ENCODE measurements around the gene DDAH2. TPM values are rescaled to one million over a fixed set of nuclear protein-coding genes. Genes with fewer than 3 reads are reported as not detected.

DDAH2 gene
- total RNA-seq, 1 donor from 2014 or later: 69.9 TPM

DNA sequence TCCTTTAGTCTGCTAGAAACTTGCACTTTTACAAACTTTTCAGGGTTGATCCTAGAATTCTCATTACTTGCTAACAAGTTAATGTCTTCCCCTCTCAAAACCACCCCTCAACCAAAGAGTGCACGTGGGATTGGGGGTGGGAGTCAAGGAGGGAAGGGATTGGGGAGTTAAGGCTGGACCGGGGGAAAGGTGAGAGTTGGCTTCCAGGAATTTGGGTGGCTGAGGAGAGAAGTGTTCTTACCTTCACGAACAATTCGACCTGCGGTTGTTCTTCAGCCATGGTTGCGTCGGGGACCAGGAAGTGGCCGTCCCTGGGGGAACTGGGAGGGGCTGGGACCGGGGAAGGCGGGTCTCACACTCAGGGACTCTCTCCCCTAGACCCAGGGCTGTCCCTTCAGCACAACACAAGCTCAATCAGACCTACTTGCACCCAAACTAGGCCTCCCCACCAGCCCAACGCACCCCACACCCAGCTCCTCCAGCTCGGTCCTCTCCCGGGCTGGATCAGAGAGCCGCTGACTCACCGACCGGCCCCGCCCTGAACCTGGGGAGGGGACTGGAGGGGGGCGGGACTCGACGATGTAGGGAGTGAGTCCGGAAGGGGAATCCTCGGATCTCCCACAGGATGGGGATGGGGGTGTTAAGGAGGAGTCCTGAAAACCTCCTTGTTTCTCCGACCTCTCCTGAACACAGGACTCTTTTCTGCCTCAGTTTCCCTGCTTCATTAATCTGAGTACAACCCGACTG, 7.1 kb upstream of the DDAH2 start, which contains the start of gene CLIC1:
Gene CLIC1, minus strand, starts transcription at position 510 of the 747 bp plus-strand sequence. Its CDS starts 230 bp downstream, at position 280.
- intact Hi-C loops (cut with DNase I): loop anchor here (5.0 kb wide), 1 partner anchor 61 kb away; the partner anchor contains the start of gene VARS1
- DNase-seq (ENCODE audit: low spot score): peak; percentile 95

DNA sequence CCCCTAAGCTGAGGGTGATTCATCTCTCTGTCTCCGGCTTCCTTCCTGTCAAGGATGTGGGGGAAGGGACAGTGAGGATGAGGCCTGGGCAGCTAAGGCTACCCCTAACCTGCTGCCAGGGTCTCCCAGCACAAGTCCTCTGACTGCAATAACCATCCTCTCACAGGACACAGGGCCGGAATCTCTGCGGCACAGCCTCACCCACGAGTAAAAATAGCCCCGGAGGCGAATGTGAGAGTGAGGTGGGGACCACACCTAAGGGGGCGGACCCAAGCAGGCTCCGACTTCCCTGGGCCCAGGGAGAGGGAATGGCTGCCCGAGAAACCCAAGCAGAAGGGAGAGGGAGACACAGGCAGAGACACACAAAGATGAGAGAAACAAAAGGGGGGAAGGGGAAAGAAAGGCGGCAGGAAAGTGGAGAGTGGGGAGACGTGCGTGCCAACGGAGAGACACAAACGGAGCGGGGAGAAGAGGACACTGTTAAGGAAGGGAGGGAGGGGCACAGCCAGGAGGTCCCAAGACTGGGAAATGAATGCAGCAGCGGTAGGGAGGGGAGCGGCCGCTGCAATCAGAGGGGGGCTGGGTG, 5.8 kb upstream of the DDAH2 start:
- intact Hi-C loops (cut with DNase I): loop anchor here (5.0 kb wide), 1 partner anchor 62 kb away; the partner anchor contains the start of gene VARS1
- DNase-seq (ENCODE audit: low spot score): peak; percentile 86

DNA sequence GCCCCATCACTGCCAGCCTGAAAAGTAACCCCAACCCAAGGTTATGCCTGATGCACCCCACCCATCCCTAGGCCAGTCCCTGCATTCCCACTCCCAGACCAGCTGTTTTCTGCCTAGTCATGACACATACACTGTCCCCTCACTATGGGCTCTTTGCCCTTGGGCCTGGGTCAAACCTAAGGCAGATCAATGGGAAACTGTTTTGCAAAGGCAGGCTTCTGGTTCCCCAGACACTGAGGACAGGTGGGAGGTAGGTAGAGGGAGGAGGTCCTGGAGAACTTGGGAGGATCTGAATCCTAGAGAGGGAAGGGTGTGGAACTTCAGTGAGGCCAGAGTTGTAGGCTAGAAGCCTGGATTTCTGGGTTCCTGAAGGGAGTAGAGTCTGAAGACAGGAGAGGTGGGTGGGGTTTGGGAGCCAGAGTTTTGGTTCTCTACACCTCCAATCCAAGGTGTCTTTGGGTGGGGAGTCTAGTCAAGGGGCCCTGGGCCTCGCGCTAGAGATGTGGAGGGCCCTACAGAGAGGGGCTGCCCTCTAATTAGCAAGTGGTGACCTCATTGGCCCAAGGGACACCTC, 5.2 kb upstream of the DDAH2 start:
- no peak for DNase-seq (ENCODE audit: low spot score)
- intact Hi-C loops (cut with DNase I): no loop called here

DNA sequence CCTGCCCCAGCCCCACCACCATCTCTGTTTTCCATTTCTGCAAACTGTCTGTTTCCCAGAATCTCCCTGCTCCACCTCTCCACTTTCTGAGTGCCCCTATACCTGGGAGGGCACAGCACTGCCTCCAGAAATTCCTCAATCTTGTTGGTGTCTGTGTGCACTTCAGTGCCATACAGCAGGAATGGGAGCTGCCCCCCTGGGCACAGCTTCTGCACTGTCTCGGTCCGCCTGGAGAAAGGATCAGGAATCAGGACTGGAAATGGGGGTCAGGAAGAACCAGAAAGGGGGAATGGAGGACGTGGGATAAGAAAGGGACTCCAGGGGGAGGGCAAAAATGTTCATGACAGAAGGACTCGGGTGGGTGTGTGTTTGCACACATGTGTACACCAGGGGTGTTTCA, 4.6 kb upstream of the DDAH2 start:
- DNase-seq (ENCODE audit: low spot score): no peak
- intact Hi-C loops (cut with DNase I): no loop called here

DNA sequence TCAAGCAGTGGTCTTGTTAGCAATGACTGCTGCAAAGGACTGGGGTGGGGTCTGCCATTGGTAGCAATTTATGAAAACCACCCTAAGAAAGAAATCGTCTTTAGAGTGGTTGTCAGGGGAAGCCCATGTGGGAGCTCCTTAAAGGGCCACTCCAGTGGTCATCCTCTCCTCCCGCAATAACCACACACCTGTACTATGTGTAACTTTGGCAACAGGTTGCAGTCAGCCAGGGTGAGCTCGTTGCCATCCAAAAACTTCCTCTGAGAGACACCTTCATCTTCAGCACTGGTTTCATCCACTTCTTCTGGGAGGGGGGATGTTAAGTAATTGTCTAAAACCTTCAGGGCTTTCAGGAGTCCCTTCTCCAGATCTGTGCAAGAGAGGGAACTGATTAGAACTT, 2.9 kb upstream of the DDAH2 start:
- intact Hi-C loops (cut with DNase I): no loop called here
- no peak for DNase-seq (ENCODE audit: low spot score)

DNA sequence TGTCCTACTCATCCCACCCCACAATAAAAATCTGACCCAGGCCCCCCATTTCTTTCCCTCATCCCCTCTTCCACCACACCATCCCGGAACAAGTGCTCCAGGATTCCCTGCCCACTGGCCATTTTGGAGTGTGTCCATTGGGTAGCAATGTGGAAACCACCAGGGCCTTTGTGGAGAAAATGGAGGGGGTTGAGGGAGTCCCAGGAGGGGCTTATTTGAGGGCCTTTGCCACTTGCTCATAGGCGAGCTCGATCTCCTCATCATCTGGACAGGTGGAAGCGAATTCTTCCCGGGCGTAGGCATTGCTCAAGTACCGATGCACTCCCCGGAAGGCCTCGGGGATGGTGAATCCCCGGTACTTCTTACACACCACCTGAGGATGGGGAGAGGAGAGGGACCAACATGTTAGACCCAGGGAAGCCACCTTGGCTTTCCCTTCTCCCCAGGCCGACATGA, 1.6 kb upstream of the DDAH2 start:
- intact Hi-C loops (cut with DNase I): no loop called here
- DNase-seq (ENCODE audit: low spot score): no peak

DNA sequence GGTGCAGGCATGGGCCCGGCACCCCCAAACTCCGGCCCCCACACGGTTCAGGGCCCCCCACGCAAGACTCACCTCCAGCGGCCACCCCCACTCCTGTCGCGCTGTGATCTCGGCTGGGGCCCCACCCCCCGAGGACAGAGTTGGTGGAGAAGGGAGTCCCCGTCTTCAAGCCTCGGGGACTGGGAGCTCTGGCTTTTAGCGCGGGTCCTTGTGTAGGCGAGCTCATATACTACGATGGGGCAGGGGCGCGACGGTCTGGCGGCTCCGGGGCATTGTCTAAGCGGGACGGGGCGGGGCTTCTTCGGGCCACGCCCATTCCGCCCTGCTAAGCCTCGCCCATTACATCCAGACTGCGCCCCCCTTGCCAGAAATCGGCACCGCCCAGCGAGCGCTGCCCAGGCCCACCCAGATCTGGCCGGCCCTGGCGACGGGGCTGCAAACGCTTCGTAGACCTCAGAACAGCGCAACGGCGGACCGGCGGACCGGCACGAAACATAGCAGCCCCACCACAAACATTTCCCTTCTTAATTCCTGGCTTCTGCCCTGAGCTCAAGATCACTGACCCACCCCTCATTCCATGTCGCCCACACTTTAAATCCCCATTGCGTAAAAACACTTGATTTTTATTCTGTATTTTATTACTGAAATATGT, 1.0 kb upstream of the DDAH2 start:
- intact Hi-C loops (cut with DNase I): loop anchor here (2.0 to 5.0 kb wide), 3 partner anchors 27 to 105 kb away; partner anchors contain the start of genes ABHD16A and SAPCD1
- DNase-seq (ENCODE audit: low spot score): peak; percentile 95

DNA sequence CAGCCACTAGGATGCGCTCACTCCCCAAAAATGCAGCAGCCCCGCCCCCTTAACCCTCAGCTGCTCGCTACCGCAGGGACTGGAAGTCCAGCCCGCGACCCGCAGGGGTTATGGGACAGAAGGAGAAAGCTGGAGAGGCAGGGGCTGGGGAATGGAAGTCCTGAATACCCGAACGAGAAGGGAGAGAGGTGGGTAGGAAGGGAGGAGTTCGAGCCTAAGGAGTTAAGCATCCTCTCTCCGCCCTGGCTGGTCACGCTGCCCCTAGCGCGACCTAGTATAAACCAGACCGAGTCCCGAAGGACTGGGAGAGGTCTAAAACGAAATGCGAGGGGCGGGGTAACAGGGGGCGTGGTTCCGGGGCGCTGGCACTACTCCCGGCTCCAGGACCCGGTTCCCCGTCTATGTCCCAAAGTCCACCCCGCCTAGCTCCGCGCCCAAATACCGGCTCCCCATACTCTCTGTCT, 448 bp upstream of the DDAH2 start:
- intact Hi-C loops (cut with DNase I): loop anchor here (2.0 to 5.0 kb wide), 3 partner anchors 27 to 105 kb away; partner anchors contain the start of genes ABHD16A and SAPCD1
- peak; percentile 96 for DNase-seq (ENCODE audit: low spot score)

DNA sequence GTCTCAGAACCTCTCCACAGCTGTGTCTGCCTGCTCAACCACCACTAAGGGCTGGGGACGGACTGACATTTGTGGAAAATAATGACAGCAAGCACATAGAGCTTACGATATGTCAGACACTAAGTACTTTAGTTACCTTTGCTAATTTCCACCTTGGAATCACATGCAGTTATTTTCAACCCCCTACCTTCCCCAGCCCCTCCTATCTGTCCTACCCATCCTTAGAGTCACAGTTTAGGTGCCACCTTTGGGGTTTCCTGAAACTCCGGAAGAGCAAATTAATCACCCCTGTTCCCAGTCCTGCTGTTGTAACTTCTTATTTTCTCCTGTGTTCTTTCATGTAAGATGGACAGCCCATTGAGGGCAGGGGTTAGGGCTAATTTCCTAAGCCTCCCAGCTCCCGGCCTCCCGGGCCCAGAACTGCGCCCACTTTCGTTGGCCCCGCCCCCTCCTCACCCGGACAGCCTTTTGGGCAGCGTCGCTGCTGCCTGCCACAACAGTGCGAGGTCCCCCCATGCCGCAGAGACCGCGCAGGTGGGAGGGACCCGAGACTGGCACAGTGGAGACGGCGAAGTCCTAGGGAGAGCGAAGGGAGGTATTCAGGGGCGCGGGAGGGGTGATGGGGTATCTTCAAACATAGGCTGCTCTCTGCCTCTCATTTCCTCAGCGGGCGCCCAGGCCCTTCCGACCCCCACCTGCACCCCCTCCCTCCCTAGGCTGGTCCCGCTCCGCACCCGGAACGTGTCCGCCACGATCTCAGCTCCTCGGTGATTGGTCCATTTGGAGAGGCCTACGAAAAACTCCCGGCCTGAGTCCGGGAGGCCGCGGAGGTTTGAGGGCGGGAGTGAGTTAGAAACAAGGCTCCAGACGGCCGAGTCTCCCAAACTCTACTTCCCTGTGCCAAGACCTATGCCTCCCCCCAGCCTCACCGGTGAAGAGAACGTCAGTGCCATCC, 1.1 kb downstream of the DDAH2 start:
- intact Hi-C loops (cut with DNase I): loop anchor here (2.0 to 5.0 kb wide), 3 partner anchors 25 to 107 kb away; partner anchors contain the start of genes ABHD16A and SAPCD1
- DNase-seq (ENCODE audit: low spot score): no peak

DNA sequence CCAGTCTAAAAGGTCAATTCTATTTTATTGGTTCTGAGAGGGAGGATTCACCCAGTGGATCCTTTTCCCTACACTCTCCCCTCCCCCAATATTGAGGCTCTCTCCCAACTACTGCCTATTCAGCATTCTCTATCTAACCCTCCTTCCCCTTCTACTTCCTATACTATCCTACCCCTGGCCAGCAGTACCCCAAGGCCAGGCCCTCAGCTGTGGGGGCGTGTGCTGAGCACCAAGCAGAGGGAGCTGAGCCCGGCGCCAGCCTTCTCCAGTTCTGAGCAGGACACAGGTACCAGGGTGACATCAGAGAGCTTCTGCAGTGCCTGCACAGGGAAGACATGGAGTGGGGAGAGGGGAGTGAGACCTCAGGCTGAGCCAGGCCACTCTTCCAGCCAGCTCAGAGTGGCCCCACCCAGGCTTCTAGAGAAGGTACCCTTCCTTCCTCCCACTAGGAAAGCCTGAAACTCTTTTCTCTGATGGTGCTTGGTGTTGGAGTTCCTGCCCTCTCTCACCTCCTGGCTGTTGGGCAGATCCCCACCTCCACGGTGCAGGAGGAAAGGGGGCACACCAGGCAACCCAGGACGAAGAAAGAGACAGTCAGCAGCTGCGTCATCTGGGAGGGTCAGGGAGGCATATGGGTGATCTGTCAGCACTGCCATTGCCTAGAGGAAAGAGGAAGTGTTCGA, 1.9 kb downstream of the DDAH2 start:
- no peak for DNase-seq (ENCODE audit: low spot score)

DNA sequence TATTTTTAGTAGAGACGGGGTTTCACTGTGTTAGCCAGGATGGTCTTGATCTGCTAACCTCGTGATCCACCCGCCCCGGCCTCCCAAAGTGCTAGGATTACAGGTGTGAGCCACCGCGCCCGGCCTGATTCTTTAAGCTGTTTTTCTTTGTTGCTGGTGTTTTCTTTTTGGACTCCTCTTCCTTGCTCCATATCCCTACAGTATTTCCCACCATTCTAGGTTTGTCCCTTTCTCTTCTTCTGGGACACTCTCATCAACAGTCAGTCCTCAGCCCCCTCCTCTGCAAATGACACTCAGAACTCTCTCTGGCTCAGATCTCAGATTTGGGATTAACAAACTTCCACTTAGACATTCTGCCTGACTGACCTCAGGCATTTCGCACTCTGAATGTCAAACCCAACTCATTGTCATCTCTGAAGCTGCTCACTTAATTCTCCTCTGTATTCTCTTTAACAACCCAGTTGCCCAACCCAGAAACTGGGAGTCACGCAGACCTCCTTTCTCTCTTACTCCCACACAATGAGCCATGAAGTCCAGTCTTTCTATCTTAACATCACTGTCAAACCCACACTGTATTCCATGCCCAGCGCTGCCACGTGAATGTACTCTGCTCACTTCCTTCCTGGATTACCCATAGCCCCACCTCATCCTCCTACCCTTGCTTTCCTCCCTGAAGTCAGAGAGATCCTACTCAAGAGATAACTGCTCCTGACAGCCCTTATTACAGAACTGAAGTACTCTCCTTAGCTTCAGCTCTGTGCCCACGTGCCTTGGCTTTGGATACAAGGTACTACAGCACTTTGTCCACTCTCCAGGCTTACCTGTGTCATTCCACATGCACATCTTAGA, 3.4 kb downstream of the DDAH2 start:
- no peak for DNase-seq (ENCODE audit: low spot score)
- intact Hi-C loops (cut with DNase I): loop anchor here (5.0 kb wide), 1 partner anchor 37 kb away; the partner anchor contains the start of gene SAPCD1

More for the DNA sequence above, 1.9 kb downstream of the DDAH2 start:
- intact Hi-C loops (cut with DNase I): loop anchor here (5.0 kb wide), 1 partner anchor 35 kb away; the partner anchor contains the start of gene SAPCD1

DNA sequence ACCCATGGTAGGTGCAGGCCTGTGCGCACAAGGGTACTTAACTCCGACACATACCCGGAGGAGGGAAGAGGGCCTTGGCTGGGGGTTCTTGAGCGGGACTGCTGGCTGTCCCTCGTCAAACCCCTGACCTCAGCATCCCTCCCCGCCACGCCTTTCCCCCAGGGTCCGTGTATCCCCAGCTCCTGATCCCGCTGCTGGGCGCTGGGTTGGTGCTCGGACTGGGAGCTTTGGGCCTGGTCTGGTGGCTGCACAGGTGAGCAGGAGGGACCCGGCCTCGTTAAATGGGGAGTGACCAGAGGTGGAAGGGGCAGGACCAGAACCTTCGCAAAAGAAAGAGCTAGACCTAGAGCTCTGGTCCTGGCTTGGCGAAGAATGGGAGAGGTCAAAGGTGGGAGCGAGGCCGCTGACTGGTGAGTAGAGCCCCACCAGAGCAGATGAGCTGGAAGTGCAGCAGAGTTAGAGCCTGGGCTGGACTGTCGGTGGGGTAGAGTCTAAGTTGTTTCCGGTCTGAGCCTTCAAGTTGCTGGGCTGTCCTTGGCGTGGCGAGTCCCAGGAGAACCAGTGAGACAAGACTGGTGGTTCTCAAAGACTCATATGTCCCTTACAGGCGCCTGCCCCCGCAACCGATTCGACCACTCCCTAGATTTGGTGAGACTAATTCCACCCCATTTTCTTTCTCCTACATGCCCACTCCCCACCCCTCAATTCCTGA, 5.0 kb downstream of the DDAH2 start:
- DNase-seq (ENCODE audit: low spot score): no peak
- intact Hi-C loops (cut with DNase I): no loop called here

DNA sequence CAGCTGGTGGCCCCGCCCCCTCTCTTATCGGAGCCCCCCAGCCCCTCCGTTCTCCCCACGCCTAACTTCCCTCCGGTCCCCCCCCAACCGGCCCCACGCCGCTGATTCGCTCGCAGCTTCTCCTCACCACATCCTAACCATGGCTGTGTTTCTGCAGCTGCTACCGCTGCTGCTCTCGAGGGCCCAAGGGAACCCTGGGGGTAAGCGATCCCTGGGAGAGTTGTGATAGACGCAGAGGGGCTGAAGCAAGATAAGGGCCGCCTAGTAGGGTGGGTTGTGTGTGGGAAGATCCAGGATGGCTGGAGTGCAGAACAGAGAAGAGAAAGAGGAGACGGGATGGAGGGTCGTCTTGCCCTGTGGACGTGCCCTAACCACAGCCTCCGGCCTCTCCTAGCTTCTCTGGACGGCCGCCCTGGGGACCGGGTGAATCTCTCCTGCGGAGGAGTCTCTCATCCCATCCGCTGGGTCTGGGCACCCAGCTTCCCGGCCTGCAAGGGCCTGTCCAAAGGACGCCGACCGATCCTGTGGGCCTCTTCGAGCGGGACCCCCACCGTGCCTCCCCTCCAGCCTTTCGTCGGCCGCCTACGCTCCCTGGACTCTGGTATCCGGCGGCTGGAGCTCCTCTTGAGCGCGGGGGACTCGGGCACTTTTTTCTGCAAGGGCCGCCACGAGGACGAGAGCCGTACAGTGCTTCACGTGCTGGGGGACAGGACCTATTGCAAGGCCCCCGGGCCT, 5.7 kb downstream of the DDAH2 start, which contains the start of gene MPIG6B:
Gene MPIG6B, plus strand, starts transcription at position 129 of the 735 bp plus-strand sequence. Its CDS starts 11 bp downstream, at position 140.
- intact Hi-C loops (cut with DNase I): no loop called here
- DNase-seq (ENCODE audit: low spot score): no peak

DNA sequence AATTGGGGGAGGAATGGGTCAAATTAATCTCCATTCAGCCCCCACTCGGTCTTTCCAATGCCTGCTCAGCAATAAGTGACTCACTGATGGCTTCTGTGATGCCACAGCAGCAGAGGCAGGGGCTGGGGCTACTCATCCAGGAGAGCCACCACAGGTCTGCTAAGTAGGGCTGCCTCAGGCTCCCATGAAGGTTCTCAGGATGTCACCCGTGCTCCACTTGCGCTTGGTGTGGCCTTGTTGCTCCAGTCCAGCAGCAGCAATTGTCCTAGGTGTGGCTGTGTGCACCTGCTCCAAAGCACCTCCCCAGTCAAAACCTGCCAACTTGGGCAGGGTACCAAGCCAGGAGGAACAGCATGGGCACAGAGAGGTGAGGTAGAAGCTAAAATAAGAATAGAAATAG, 6.9 kb downstream of the DDAH2 start:
- DNase-seq (ENCODE audit: low spot score): no peak
- intact Hi-C loops (cut with DNase I): no loop called here

DNA sequence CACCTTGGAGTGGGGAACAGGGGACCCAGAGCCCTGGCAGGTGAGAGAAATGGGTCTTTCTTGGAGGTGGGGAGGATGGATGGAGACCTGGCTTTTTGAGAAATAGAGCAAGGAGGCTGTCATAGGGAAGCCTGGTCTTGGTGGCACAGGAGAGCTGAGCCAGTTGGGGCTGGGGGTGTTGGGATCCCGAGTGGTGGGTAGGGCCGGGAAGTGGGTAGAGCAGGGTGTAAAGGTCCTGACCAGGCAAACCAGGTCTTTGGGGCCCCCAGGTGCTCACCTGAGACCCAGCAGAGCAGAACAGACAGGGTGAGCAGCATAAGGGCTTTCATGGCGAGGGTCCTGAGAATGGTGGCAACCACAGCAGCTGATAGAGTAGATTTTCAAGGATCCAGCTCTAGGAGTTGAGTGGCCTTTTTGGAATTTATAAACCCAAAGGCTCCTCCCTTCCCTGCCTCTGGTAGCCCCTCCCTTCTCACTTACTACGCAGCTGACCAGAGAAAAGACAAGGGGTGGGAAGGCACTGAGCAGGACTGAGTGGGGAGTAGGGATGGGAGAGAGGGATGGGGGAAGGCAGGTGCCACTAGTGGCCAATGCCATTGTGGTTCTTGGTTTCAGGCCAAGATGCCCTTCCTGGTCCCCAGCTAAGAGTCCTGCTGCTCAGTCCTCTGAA, 7.6 kb downstream of the DDAH2 start, which contains the start of gene LY6G6C:
Gene LY6G6C, minus strand, starts transcription at position 396 of the 670 bp plus-strand sequence. Its CDS starts 67 bp downstream, at position 329.
- intact Hi-C loops (cut with DNase I): no loop called here
- DNase-seq (ENCODE audit: low spot score): no peak
